K562 (cell line): Measurements from ENCODE around the gene PTCD3.

Source experiments
- FOS ChIP-seq: IDR thresholded peaks from 3 replicates; pipeline ENCODE4 v1.6.1; 2011; ENCODE audit not compliant: insufficient read length; ENCODE audit errors: extremely low read depth
- MYC ChIP-seq, 2 experiments: fragments of 250-450 bp in 1 of 2; sonication (Bioruptor Pico) in 1 of 2; IDR thresholded peaks; 2 replicates each; pipeline versions ENCODE4 v1.5.1 to v1.6.1; 2012 to 2021; ENCODE audit warnings: low read depth in 2 of 2, borderline replicate concordance in 1 of 2, improper control_type of control experiment in 1 of 2, low read length in 1 of 2, mild to moderate bottlenecking in 1 of 2, moderate library complexity in 1 of 2
- NFIC ChIP-seq: fragments of 450-650 bp; IDR thresholded peaks from 2 replicates; pipeline ENCODE4 v1.6.1; 2017; ENCODE audit warnings: mild to moderate bottlenecking, inconsistent platforms
- SIN3A ChIP-seq, 2 experiments: fragments of 150-350 bp in 1 of 2; IDR thresholded peaks; 2 replicates each; pipeline ENCODE4 v1.6.1; 2011 to 2016; ENCODE audit warnings: borderline replicate concordance in 2 of 2, low read depth in 2 of 2, low read length in 2 of 2, mild to moderate bottlenecking in 2 of 2, moderate library complexity in 2 of 2; ENCODE audit not compliant: control insufficient read depth in 1 of 2
- ZC3H11A ChIP-seq: IDR thresholded peaks from 2 replicates; pipeline ENCODE4 v1.6.1; 2012; ENCODE audit warnings: low read depth, low read length, improper control_type of control experiment

- TF ChIP-seq NFIC (no peak), ZC3H11A (no peak), SIN3A (IDR thresholded peaks at IDR 0.05; ENCODE audit: borderline replicate concordance in 2 of 2, control insufficient read depth in 1 of 2, low read depth in 2 of 2, low read length in 2 of 2) (no peak), FOS (no peak), MYC (IDR thresholded peaks at IDR 0.05; ENCODE audit: low read depth, low read length) (no peak), MYC (CRISPR knock-in tag; IDR thresholded peaks at IDR 0.05; ENCODE audit: borderline replicate concordance, low read depth) (no peak)
These were observed 52.3 kb downstream of the PTCD3 start for GRCh38 chr2:86158286-86158685.
